ENCODE measurements around the gene CELF6.
"Not testable (repeated sequence)": the region's sequence is repeated elsewhere in the genome, so short reads cannot be mapped to it uniquely, and the experiment has no call there.

DNA sequence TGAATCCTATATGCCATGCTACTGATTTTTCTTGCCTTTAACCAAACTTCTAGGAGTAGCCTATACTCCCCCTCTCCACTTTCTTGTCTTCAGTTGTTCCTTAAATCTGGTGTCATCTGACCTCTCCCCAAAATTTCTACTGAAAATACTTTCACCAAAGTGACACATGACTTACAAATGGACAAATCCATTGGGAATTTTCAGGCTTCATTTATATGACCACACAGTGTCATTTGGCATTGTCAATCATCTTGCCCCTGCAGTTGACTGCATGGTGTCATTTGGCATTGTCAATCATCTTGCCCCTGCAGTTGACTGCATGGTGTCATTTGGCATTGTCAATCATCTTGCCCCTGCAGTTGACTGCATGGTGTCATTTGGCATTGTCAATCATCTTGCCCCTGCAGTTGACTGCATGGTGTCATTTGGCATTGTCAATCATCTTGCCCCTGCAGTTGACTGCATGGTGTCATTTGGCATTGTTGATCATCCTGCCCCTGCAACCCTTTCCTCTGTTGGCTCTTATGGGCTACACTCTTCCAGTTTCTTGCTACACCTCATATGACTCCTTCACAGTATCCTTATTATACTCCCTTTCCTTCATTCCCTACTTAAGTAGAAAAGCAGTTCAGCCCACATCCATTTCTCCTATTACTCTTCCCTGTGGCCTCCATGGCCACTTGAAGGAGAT lies 44.2 kb downstream of the CELF6 start:
- TF ChIP-seq, protein P1, sequence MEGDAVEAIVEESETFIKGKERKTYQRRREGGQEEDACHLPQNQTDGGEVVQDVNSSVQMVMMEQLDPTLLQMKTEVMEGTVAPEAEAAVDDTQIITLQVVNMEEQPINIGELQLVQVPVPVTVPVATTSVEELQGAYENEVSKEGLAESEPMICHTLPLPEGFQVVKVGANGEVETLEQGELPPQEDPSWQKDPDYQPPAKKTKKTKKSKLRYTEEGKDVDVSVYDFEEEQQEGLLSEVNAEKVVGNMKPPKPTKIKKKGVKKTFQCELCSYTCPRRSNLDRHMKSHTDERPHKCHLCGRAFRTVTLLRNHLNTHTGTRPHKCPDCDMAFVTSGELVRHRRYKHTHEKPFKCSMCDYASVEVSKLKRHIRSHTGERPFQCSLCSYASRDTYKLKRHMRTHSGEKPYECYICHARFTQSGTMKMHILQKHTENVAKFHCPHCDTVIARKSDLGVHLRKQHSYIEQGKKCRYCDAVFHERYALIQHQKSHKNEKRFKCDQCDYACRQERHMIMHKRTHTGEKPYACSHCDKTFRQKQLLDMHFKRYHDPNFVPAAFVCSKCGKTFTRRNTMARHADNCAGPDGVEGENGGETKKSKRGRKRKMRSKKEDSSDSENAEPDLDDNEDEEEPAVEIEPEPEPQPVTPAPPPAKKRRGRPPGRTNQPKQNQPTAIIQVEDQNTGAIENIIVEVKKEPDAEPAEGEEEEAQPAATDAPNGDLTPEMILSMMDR (IDR thresholded peaks at IDR 0.05), result not testable (repeated sequence)
- TF ChIP-seq POLR2A, EP300 (IDR thresholded peaks at IDR 0.05): not testable (repeated sequence)

Measured in gastroesophageal sphincter (tissue), 3 donors.